Esophagus muscularis mucosa (tissue), 4 donors: ENCODE data around the gene TMEM238L. TPM values are rescaled to one million over a fixed set of nuclear protein-coding genes. Genes with fewer than 3 reads are reported as not detected.

Experiments
- DNase-seq: peaks from one replicate; pipeline ENCODE4 v3.0.0-alpha.2; 2017; ENCODE audit errors: extremely low spot score
- H3K27ac ChIP-seq, 4 donors: fragments of 200-600 bp; sonication (generic); replicated peaks in 1 of 4; 1 replicate in 3 of 4; 2 replicates in 1 of 4; pipeline ENCODE4 v1.5.1; 2016 to 2019; ENCODE audit warnings: mild to moderate bottlenecking in 1 of 4
- H3K27me3 ChIP-seq, 4 donors: fragments of 200-600 bp; sonication (generic); one replicate each; pipeline versions ENCODE4 v1.5.1 to v1.6.0; 2016 to 2019
- H3K36me3 ChIP-seq, 4 donors: fragments of 200-600 bp; sonication (generic); one replicate each; pipeline ENCODE4 v1.5.1; 2016 to 2019
- H3K4me1 ChIP-seq, 4 donors: fragments of 200-600 bp; sonication (generic); one replicate each; pipeline ENCODE4 v1.5.1; 2016 to 2019
- H3K4me3 ChIP-seq, 4 donors: fragments of 200-600 bp; sonication (generic); 1 replicate in 2 of 4; 2 replicates in 2 of 4; pipeline ENCODE4 v1.5.1; 2016 to 2019; ENCODE audit warnings: mild to moderate bottlenecking in 4 of 4, moderate library complexity in 1 of 4
- H3K9me3 ChIP-seq, 4 donors: fragments of 200-600 bp; sonication (generic); 1 replicate in 3 of 4; 2 replicates in 1 of 4; pipeline ENCODE4 v1.5.1; 2016 to 2019
- EP300 ChIP-seq: sonication (generic); formaldehyde crosslinking; IDR thresholded peaks from one replicate; pipeline ENCODE4 v1.6.1; 2017; ENCODE audit warnings: antibody characterized with exemption
- POLR2A ChIP-seq: fragments of 450-650 bp; IDR thresholded peaks from one replicate; pipeline ENCODE4 v1.6.1; 2017; ENCODE audit warnings: antibody characterized with exemption, moderate library complexity, mild to moderate bottlenecking, low read depth
- POLR2AphosphoS5 ChIP-seq, 2 donors: sonication (generic); formaldehyde crosslinking; IDR thresholded peaks; one replicate each; pipeline ENCODE4 v1.6.1; 2017; ENCODE audit warnings: antibody characterized with exemption in 2 of 2
- WGBS: methylation state at CpG from one replicate; pipeline ENCODE4 v1.1.5; 2018; 5-methylcytosine and 5-hydroxymethylcytosine counted together
- intact Hi-C: fragments of 100-400 bp; cut with DNase I; formaldehyde crosslinking; loops from one replicate; pipeline ENCODE4 v1.15.1; 2023
- total RNA-seq, 4 donors: library from RNA; depleted of rRNA; stranded (reverse); fragments of >200 nt; gene quantifications; one replicate each; pipeline versions ENCODE4 v1.1.0 to v1.2.1, GENCODE V29; 2016
- TF ChIP-seq, protein P1 (sequence below), 3 experiments: fragments of 200-600 bp in 2 of 3; fragments of 450-650 bp in 1 of 3; sonication (generic) in 2 of 3; IDR thresholded peaks; one replicate each; pipeline ENCODE4 v1.5.1; 2017 to 2019; ENCODE audit warnings: antibody characterized with exemption in 3 of 3, mild to moderate bottlenecking in 2 of 3, moderate library complexity in 1 of 3

Gene TMEM238L
- total RNA-seq, 4 donors from 2014 or later: not detected

DNA sequence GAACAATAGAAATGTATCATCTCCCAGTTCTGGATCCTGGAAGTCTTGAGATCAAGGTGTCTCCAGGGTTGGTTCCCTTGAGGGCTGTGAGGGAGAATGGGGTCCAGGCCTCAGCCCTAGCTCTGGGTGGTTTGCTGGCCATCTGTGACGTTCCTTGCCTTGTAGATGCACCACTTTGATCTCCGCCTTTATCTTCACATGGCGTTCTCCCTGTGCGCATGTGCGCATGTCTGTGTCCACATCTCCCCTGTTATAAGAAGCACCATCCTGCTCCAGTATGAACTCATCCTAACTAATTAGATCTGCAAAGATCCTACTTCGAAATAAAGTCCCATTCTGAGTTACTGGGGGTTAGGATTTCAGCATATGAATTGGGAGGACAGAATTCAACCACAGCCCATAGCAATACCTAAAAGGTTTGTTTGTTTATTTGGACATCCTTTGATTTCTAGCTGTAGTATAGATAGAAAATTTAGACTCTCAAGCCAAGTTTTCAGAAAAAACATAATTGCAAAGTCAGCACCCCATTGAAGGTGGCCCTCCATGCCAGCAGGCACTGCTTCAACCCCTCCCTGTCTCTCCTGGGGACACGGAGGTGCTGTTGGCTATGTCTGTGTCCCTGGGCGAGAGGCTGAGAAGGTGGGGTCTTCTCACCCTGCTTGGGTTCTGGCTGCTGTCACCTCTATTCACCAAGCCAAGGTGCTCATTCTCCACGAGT lies 2.8 kb upstream of the TMEM238L start:
- Histone ChIP-seq H3K9me3 (no peaks in the 10 kb centered on the region), H3K36me3 (no peaks in the 10 kb centered on the region), H3K4me1 (no peaks in the 10 kb centered on the region), H3K27me3 (no peaks in the 10 kb centered on the region), H3K4me3 (no peak overlapping the region), H3K27ac (no peak overlapping the region)
- no peak for TF ChIP-seq POLR2A
- TF ChIP-seq POLR2AphosphoS5 (IDR thresholded peaks at IDR 0.05): no peak
- TF ChIP-seq, protein P1, sequence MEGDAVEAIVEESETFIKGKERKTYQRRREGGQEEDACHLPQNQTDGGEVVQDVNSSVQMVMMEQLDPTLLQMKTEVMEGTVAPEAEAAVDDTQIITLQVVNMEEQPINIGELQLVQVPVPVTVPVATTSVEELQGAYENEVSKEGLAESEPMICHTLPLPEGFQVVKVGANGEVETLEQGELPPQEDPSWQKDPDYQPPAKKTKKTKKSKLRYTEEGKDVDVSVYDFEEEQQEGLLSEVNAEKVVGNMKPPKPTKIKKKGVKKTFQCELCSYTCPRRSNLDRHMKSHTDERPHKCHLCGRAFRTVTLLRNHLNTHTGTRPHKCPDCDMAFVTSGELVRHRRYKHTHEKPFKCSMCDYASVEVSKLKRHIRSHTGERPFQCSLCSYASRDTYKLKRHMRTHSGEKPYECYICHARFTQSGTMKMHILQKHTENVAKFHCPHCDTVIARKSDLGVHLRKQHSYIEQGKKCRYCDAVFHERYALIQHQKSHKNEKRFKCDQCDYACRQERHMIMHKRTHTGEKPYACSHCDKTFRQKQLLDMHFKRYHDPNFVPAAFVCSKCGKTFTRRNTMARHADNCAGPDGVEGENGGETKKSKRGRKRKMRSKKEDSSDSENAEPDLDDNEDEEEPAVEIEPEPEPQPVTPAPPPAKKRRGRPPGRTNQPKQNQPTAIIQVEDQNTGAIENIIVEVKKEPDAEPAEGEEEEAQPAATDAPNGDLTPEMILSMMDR (IDR thresholded peaks at IDR 0.05): no peak
- no peak for TF ChIP-seq EP300
- no peak for DNase-seq
- intact Hi-C loops: no loop called here
- 77% methylated on average over 8 of the region's 9 CpGs for WGBS

DNA sequence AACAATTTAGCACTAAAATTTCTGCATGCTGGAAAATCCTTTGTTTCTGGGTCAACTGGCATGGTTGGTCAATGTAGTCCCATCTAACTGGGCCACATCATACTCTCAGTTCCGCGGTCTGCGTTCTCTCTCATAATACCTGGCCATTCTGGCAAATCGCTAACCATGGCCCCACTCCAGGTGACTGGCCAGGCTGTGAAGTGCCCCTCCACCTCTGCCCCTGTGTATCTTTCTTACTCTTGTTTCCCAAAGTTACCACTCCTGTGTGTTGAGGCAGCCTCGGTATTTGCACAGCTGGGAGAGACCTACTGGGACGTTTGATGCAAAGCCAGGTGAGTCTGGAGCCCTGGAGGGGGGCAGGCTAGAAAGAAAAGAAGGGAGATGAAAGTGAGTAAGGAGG lies 2.0 kb upstream of the TMEM238L start:
- intact Hi-C loops: no loop called here
- WGBS: 89% methylated on average over 6 of the region's 6 CpGs
- TF ChIP-seq, protein P1 (IDR thresholded peaks at IDR 0.05): no peak
- no peak for TF ChIP-seq POLR2A

DNA sequence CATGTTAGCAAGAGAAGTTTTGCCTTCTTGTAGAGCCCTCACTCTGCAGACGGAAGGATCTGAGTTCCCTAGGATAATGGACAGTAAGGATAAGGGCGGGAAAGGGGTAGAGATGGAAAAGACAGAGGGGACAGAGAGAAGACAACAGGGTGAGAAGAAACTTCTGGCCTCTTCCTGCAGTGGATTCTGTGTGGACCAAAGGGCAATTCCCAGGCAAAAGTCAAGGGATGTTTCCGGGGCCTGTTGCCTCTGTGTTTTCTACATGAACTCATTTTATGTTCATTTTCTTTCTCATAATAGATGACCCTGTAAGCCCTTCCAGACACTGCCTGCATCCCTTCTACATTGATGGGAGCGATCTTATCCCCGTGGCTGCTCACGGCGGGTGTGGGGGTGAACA lies 647 bp upstream of the TMEM238L start:
- intact Hi-C loops: no loop called here

More for the DNA sequence above, 2.0 kb upstream of the TMEM238L start:
- H3K4me3 ChIP-seq: no peak overlapping the region
- no peaks in the 10 kb centered on the region for H3K9me3 ChIP-seq
- no peaks in the 10 kb centered on the region for H3K4me1 ChIP-seq
- DNase-seq: no peak
- no peaks in the 10 kb centered on the region for H3K36me3 ChIP-seq
- H3K27me3 ChIP-seq: no peaks in the 10 kb centered on the region
- no peak overlapping the region for H3K27ac ChIP-seq

DNA sequence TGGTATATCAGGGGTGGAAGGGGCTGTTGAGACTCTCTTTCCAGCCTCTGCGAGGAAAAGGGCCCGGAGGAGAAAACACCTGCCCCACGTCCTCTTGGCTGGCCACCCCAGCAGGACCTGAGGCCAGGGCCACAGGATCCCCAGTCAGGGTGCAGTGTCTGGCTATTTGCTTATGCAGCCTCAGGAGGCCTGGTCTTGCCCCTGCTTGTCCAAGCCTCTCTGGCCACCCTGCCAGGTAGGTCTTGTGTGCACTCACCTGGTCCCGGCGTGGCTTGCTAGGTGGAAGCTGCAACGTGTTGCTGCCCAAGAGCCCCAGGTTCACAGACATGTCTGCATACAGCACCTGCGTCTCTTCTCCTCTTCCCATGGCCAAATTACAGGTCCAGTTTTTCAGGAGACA lies 549 bp downstream of the TMEM238L start:
- H3K4me3 ChIP-seq: no peak overlapping the region
- no peaks in the 10 kb centered on the region for H3K9me3 ChIP-seq
- 95% methylated on average over 7 of the region's 7 CpGs for WGBS
- intact Hi-C loops: no loop called here
- H3K27ac ChIP-seq: no peak overlapping the region
- no peaks in the 10 kb centered on the region for H3K36me3 ChIP-seq
- H3K27me3 ChIP-seq: no peaks in the 10 kb centered on the region
- TF ChIP-seq, protein P1 (IDR thresholded peaks at IDR 0.05): no peak
- TF ChIP-seq POLR2A: no peak
- no peak for TF ChIP-seq EP300
- TF ChIP-seq POLR2AphosphoS5 (IDR thresholded peaks at IDR 0.05): no peak
- no peak for DNase-seq
- H3K4me1 ChIP-seq: peaks cover 0 to 2% (median 0%) of the 10 kb centered on the region in 4 donors

More for the DNA sequence above, 647 bp upstream of the TMEM238L start:
- H3K4me1 ChIP-seq: no peaks in the 10 kb centered on the region
- no peaks in the 10 kb centered on the region for H3K36me3 ChIP-seq
- TF ChIP-seq, protein P1 (IDR thresholded peaks at IDR 0.05): no peak
- TF ChIP-seq POLR2AphosphoS5 (IDR thresholded peaks at IDR 0.05): no peak
- no peak for TF ChIP-seq EP300
- 83% methylated on average over 7 of the region's 7 CpGs for WGBS
- H3K27me3 ChIP-seq: no peaks in the 10 kb centered on the region
- no peak overlapping the region for H3K27ac ChIP-seq
- DNase-seq: no peak
- H3K9me3 ChIP-seq: no peaks in the 10 kb centered on the region
- no peak overlapping the region for H3K4me3 ChIP-seq
